Middle frontal gyrus (tissue), 1 donor: Measurements from ENCODE around the gene SLC25A27.
"Not testable (repeated sequence)": the region's sequence is repeated elsewhere in the genome, so short reads cannot be mapped to it uniquely, and the experiment has no call there.

Experiments
- DNase-seq: peaks from one replicate; pipeline ENCODE4 v3.0.0-alpha.2; 2015; ENCODE audit warnings: low spot score; ENCODE audit errors: extremely low spot score

SLC25A27 gene, protein sequence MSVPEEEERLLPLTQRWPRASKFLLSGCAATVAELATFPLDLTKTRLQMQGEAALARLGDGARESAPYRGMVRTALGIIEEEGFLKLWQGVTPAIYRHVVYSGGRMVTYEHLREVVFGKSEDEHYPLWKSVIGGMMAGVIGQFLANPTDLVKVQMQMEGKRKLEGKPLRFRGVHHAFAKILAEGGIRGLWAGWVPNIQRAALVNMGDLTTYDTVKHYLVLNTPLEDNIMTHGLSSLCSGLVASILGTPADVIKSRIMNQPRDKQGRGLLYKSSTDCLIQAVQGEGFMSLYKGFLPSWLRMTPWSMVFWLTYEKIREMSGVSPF

GRCh38 chr6:46652603-46653438, at the start of gene SLC25A27, which contains the start of gene CYP39A1:
SLC25A27 (plus strand) TSS chr6:46652975; CDS start chr6:46653193, 218 bp downstream.
CYP39A1 (minus strand) TSS chr6:46652818; CDS start chr6:46652582, 236 bp downstream.
- DNase-seq: peak; percentile 93

- DNase-seq: no peak
These were observed 47.5 kb upstream of the SLC25A27 start for GRCh38 chr6:46605091-46605797.

DNA sequence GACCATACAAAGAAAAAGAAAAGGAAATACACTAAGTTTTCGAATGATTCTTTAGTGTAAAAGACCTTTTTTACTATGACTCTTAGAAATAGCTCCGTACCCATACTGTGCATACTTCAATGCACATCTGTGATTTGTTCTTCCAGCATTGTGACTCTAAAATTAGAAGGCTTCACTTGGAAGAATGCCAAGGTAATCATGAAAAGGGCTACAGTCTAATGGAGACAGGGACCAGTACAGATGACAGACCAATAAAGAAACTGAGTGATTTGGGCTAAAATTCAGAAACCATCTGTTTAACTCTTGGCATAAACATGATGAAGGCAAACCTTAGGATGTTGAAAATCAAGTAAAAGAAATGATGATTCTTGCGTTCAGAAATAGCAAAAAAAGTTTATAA, 46.4 kb upstream of the SLC25A27 start:
- no peak for DNase-seq

GRCh38 chr6:46610862-46611553, 41.8 kb upstream of the SLC25A27 start:
- DNase-seq: no peak

DNA sequence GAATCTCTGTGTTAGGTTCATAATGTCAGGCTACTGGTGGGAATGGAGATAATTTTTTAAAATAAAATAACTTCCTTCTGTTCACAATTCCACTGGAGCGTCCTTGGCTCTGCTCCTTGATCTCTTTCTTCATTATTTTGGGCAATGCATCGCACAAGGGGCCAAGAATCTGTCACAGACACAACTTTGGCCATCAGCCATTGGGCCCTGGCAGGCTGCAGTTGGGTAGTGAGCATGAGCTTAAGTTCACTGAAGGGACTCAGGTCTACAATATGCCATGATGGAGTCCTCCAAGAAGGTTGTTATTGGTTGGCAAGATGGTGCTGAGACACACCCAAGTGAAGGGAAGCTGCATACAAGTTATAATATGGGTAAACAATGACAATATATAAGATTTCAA, 40.1 kb upstream of the SLC25A27 start:
- DNase-seq: no peak

DNA sequence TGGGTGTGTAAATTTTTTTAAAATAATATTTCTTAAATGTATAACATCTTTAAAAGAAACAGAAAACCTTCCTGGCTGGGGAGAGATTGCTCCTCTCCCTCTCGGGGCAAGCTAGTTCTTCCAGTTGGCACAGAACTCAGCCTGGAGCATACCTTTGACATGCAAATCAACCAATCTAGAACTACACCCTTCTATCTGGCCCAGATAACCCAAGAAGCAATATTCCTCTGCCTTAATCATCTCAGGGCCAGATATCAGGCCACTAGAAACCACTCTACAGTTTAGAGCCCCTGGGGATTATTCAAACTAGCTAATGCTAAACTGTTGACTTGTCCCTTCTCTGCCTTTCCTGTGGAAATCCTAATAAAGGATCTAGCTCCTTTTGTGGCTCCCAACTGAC, 34.0 kb upstream of the SLC25A27 start:
- DNase-seq: no peak

GRCh38 chr6:46626228-46626909, 26.4 kb upstream of the SLC25A27 start:
- peak; percentile 52 for DNase-seq

GRCh38 chr6:46626976-46627375, 25.8 kb upstream of the SLC25A27 start:
- no peak for DNase-seq

DNA sequence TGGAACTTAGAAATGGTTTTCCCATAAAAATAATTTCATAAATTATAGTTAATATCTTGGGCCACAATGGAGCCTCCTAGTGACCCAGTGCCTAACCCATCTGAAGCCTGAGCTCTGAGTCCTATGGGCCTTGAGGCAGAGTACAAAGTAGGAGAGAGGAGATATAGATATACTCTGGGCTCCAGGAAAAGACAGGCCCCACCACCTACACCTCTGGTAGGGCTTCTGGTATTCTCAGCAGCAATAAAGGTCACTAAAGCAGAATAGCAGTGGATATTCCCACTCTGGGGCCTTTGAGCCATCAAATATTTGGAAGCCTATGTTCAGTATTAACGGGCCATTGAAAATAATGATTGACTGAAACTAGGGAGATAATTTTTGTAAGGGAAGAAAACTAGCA, 24.3 kb upstream of the SLC25A27 start:
- no peak for DNase-seq

GRCh38 chr6:46628976-46629375, 23.8 kb upstream of the SLC25A27 start:
- DNase-seq: no peak

GRCh38 chr6:46629691-46630090, 23.1 kb upstream of the SLC25A27 start:
- no peak for DNase-seq

GRCh38 chr6:46632053-46632452, 20.7 kb upstream of the SLC25A27 start:
- DNase-seq: no peak

DNA sequence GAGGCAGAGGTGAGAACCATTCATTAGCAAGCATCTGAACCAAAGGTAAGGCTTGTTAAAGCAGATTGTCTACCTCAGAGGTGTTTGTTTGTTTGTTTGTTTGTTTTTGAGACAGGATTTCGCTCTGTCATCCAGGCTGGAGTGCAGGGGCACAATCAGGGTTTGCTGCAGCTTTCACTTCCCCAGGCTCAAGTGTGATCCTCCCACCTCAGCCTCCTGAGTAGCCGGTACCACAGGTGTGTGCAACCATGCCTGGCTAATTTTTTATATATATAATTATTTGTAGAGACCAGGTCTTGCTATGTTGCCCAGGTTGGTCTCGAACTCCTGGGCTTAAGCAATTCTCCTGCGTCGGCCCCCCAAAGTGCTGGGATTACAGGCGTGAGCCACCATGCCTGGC, 17.3 kb upstream of the SLC25A27 start:
- no peak for DNase-seq

- DNase-seq: no peak
These were observed 15.6 kb upstream of the SLC25A27 start for GRCh38 chr6:46637145-46637544.

DNA sequence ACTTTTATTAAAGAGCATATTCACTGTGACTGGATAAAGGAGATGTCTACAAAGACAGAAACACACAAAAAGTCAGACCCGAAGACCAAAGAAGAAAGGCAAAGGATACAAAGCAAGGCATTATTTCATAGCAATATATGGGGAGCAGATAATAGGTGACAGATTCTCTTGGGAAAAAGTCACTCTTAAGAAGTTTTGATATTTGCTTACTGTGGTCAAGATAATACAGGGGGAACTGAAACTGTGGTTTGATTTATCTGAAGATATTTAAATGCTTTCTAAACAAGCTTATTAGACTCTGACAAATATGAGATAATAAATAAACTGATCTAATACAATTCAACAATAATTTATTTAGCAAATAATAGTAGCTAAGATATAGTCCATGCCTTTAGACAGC, 14.8 kb upstream of the SLC25A27 start:
- DNase-seq: no peak

DNA sequence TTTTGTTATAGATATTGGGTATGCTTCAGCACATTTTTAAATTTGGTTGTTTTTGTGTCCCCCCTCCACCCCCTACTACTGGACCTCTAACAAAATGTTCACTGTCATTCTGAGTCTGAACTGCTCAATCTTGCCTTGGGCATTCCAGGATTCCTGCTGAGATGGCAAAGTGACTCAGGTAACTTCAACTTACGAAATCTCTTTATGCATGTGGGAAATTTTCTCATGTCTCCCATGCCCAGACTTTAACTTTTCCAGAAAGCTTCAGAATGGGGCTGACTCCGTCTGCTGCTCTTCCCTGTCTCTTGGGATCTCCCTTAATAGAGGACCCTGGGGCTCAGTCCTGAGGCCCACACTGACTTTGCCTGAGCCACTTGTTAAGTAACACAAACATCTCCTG, 14.1 kb upstream of the SLC25A27 start:
- no peak for DNase-seq

DNA sequence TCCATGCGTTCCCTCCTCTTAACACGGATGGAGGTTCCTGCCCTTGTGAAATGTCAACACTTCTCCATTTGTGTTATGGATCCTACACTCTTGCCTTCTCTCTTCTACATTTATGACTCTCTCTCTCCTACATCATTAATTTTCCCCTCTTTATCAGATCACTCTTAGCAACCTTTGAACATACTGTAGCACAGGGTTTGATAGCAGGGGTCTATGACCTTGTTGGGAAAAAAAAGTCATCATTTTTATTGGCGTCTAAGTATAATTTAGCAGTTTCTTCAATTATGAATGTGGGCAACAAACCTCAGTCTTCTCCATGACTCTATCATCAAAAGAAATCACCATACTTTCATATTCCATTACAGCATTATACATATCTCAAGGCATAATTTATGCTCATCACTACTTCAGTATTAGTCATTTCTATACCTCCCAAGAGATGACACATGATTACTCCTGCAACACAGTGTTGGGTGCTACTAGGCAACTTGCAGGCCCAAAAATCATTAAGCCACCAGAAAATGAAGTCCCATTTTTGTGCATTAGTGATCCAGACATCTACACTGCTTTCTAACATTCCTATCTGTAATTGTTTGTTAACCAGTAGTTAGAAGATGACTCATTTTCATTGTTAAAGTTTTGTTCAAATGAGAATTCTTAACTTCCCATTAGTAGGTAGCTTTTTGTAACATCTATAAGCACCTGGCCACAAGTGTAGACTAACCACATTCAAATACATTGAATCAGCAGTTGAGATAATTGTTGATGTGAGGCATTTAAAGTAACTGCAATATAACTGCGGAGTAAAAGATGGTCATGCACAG, 9.6 kb upstream of the SLC25A27 start:
- no peak for DNase-seq

- no peak for DNase-seq
These were observed 7.5 kb upstream of the SLC25A27 start for GRCh38 chr6:46645265-46645664.

GRCh38 chr6:46648108-46648507, 4.7 kb upstream of the SLC25A27 start:
- DNase-seq: not testable (repeated sequence)
